Effector memory CD8-positive, alpha-beta T cell (primary cell): ENCODE results near the gene ADPRM.
A peak's percentile ranks its signal among the peaks of the same experiment; 100 is the strongest.

Experiments used
- ATAC-seq: fragments of 150-1000 bp; cut with Tn5 transposase; replicated peaks from 2 replicates; pipeline ENCODE4 v1.10.0; 2021; ENCODE audit warnings: mild to moderate bottlenecking, moderate library complexity
- DNase-seq, 3 experiments: peaks; one replicate each; pipeline ENCODE4 v3.0.0; 2021
- H3K27ac Mint-ChIP-seq, 2 donors: one replicate each; pipeline ENCODE4 v1.8.0; 2022; ENCODE audit warnings: mild to moderate bottlenecking in 2 of 2, mixed read lengths in 2 of 2, moderate library complexity in 2 of 2
- H3K27me3 Mint-ChIP-seq, 2 donors: one replicate each; pipeline ENCODE4 v1.8.0; 2022; ENCODE audit warnings: mixed read lengths in 2 of 2
- H3K36me3 Mint-ChIP-seq: one replicate; pipeline ENCODE4 v1.8.0; 2022; ENCODE audit warnings: mild to moderate bottlenecking, moderate library complexity, mixed read lengths; ENCODE audit not compliant: insufficient read depth
- H3K4me1 Mint-ChIP-seq, 2 donors: one replicate each; pipeline ENCODE4 v1.8.0; 2022; ENCODE audit warnings: low read depth in 2 of 2, mixed read lengths in 2 of 2
- H3K4me3 Mint-ChIP-seq, 2 donors: one replicate each; pipeline ENCODE4 v1.8.0; 2022; ENCODE audit warnings: mild to moderate bottlenecking in 2 of 2, mixed read lengths in 2 of 2, moderate library complexity in 2 of 2
- H3K9me3 Mint-ChIP-seq, 2 donors: one replicate each; pipeline ENCODE4 v1.8.0; 2022; ENCODE audit warnings: mixed read lengths in 2 of 2
- total RNA-seq, 9 experiments: gene quantifications; one replicate each; lab custom pipeline; 2026; lab: John Stamatoyannopoulos, UW

ADPRM gene, protein sequence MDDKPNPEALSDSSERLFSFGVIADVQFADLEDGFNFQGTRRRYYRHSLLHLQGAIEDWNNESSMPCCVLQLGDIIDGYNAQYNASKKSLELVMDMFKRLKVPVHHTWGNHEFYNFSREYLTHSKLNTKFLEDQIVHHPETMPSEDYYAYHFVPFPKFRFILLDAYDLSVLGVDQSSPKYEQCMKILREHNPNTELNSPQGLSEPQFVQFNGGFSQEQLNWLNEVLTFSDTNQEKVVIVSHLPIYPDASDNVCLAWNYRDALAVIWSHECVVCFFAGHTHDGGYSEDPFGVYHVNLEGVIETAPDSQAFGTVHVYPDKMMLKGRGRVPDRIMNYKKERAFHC
- total RNA-seq = 6.7 to 25.4 (median 8.5) reads per million in 9 experiments

DNA sequence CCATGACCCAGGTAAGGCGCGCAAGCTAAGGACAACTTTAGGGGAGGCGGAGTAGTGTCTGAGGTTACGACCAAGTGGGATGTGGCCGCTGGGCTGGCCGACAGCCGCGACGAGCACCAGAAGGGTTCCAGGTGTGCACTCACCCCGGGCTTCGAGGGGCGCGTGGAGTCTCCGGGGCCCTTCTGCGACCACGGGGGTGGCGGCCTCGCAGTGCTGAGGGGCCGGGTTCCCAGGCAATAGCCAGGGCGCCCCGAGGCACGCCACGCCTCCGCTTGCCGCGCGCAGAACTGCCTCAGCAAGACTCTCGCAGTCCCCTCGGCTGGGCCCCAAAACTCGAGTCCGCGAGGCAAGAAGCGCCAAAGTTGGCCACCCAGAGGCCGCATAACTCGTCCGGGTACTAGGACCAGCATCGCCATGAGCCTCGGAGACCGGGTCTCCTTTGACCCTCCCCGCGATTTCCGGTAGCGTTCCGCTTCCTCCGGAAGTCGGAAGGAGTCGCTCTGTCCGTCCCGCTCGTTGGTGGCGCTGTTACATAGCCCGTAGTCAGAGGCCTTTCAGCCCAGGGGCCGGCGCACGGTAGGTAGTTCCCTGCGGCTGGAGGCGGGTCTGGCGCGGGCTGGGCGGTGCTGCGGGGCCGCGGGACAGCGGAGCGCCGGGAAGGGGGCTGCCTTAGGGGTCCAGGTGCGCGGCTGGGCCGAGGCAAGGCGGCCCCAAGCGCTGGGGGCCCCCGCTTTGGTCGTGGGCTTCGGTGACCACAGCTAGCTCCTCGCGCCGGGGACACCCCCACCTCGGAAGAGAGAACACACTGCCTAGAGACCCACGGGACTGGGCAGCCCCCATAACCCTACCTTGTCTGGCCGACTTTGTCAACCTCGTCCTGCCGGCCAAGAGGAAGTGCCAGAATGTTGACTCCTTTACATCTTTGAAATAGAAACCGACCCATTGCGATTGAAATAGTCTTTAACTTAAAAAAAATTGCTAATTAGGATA lies at the start of gene ADPRM, which contains the start of gene SCO1:
Gene ADPRM, plus strand, starts transcription at position 503 of the 990 bp plus-strand sequence. CDS start 7,333 bp downstream, outside the sequence.
Gene SCO1, minus strand, starts transcription at position 442 of the 990 bp plus-strand sequence. Its CDS starts 26 bp downstream, at position 416.
- H3K9me3 Mint-ChIP-seq = no peaks in the 10 kb centered on the region
- H3K4me3 Mint-ChIP-seq = peak within 1 kb of the TSS; percentile 91 to 98
- peak; percentile 83 to 87 (median 85) for DNase-seq
- peak within 1 kb of the TSS; percentile 93 to 98 for H3K27ac Mint-ChIP-seq
- peaks cover 13% of the 10 kb centered on the region for H3K36me3 Mint-ChIP-seq
- no peaks in the 10 kb centered on the region for H3K27me3 Mint-ChIP-seq
- ATAC-seq = peak; percentile 95
- H3K4me1 Mint-ChIP-seq = peaks cover 19 to 58% of the 10 kb centered on the region in 2 donors

DNA sequence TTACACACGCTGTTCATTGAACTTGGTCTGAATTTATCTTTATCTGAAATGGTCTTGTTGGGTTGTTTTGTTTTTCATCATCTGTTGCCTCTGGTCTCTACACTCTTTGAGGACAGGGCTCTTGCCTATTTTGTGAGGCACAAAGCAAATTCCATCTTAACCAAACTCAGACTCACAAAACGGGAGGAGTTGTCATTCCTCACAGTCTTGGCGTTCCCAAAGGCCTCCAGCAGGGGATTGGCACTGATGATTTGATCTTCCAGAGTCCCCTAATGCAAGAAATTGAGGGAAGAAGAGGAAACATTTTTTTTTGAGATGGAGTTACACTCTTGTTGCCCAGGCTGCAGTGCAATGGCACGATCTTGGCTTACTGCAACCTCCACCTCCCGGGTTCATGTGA lies 49.0 kb upstream of the ADPRM start:
- H3K4me3 Mint-ChIP-seq = no peak overlapping the region
- H3K36me3 Mint-ChIP-seq = peaks cover 3% of the 10 kb centered on the region
- peaks cover 0 to 2% of the 10 kb centered on the region in 2 donors for H3K4me1 Mint-ChIP-seq
- DNase-seq (no peak), ATAC-seq (no peak)
- no peaks in the 10 kb centered on the region for H3K9me3 Mint-ChIP-seq
- H3K27ac Mint-ChIP-seq = no peak overlapping the region
- H3K27me3 Mint-ChIP-seq = peaks cover 3 to 8% of the 10 kb centered on the region in 2 donors

DNA sequence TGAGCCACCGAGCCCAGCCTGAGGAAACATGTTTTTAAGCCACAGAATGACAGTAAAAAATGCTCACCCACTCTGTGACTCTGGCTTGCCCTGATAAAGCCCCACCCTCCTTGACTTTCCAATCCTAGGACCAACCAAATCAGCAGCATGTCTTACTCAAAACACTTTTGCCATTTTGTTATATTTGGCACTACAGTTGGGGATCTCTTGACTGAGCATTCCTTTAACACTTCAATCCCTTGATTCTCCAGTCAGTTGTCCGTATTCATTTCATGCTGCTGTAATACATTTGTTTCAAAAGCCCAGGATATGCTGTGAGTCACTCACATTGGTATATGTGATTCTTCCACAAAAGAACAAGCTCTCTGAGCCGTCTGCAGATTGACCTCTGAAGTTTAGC lies 48.4 kb upstream of the ADPRM start:
- peaks cover 3% of the 10 kb centered on the region for H3K36me3 Mint-ChIP-seq
- no peak overlapping the region for H3K27ac Mint-ChIP-seq
- peaks cover 0 to 2% of the 10 kb centered on the region in 2 donors for H3K4me1 Mint-ChIP-seq
- peaks cover 8 to 14% of the 10 kb centered on the region in 2 donors for H3K27me3 Mint-ChIP-seq
- ATAC-seq = no peak
- H3K4me3 Mint-ChIP-seq = no peak overlapping the region
- no peak for DNase-seq
- no peaks in the 10 kb centered on the region for H3K9me3 Mint-ChIP-seq

DNA sequence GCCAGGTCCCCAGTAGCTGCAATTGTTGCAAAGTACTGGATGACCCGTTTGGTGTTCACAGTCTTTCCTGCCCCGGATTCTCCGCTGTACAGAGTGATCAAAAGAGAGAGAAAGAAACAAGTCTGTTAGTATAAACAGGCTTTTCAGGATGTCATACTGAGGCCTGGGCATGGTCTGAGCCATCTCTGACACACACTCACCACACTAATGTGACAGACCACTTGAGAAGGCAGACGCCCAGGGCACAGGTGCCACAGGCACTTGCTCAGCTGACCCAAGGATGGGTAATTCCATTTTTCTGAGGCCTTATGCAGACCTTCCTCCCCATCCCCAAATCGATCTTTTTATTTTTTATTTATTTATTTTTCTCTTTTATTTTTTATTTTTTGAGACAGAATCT lies 47.8 kb upstream of the ADPRM start:
- Mint-ChIP-seq H3K4me3 (no peak overlapping the region), H3K27me3 (peaks cover 8 to 18% of the 10 kb centered on the region in 2 donors), H3K27ac (no peak overlapping the region), H3K9me3 (no peaks in the 10 kb centered on the region), H3K36me3 (peaks cover 3% of the 10 kb centered on the region), H3K4me1 (peaks cover 0 to 2% of the 10 kb centered on the region in 2 donors)
- ATAC-seq (no peak), DNase-seq (no peak)

DNA sequence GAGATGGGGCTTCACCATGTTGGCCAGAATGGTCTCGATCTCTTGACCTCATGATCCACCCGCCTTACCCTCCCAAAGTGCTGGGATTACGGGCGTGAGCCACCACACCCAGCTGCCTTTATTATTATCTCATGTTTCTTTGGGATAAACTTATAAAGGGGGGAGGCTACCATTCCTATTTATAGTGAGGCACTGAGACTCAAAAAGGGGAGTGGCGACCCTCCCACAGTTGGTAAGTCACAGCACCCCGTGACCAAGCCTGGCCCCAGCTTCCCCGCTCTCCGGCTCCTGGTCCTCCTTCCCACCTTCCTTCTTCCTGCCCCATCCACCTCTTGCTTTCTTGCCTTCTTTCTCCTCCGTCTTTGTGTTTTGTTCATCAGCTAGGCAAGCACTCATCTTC lies 45.5 kb upstream of the ADPRM start:
- ATAC-seq (no peak), DNase-seq (no peak)
- H3K4me3 Mint-ChIP-seq = no peak overlapping the region
- H3K9me3 Mint-ChIP-seq = no peaks in the 10 kb centered on the region
- H3K4me1 Mint-ChIP-seq = no peaks in the 10 kb centered on the region
- H3K36me3 Mint-ChIP-seq = no peaks in the 10 kb centered on the region
- H3K27me3 Mint-ChIP-seq = peaks cover 8 to 18% of the 10 kb centered on the region in 2 donors
- peak overlapping the region in 1 of 2 donors; percentile 9 for H3K27ac Mint-ChIP-seq

DNA sequence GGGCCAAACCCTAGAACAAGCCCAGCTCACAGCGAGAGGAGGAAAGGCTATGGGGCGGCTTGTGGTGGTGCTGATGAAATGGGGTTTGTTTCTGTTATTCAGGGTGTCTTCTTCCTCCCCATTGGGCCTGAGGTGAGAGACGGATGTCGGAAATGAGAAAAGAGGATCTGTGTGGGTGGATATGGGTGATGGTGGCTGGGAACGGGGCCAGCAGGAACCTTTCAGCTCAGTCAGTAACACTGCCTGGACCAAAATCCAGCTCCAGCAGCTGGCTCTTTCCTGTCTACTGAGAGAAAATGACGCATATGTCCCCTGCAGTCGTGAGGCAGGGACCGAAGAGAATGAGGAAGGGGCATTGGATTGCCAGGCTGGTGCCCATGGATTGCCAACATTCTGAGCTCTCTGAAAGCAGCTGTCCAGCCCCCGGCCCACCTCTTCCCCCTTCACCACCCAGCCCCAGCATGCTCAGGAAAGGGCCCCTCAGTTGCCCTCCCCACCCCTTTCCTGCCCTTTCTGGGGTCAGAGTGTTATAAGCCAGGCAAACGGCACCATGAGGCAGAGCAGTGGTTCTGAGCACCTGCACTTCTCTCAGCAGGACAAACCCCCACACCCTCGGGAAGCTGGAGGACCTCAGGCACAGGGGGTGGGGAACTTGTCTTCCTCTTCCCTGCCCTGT lies 44.3 kb upstream of the ADPRM start:
- ATAC-seq (no peak), DNase-seq (no peak)
- Mint-ChIP-seq H3K27ac (no peak overlapping the region), H3K4me1 (no peaks in the 10 kb centered on the region), H3K36me3 (no peaks in the 10 kb centered on the region), H3K4me3 (no peak overlapping the region), H3K9me3 (no peaks in the 10 kb centered on the region), H3K27me3 (peaks cover 8 to 18% of the 10 kb centered on the region in 2 donors)

DNA sequence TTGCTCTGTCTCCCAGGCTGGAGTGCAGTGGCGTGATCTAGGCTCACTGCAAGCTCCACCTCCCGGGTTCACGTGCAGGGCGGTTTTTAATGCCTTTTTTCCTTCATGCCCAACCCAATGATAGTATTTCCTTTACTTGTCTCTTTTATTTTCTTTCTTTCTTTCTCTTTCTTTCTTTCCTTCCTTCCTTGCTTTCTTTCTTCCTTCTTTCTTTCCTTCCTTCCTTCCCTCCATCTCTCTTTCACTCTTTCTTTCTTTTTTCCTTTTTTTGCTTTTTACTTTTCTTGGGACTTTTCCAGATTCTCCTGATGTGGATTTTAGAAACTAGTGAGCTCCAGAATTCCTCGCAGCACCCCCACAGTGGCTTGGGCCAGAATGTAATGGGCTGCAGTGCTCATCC lies 43.4 kb upstream of the ADPRM start:
- Mint-ChIP-seq H3K4me3 (no peak overlapping the region), H3K36me3 (no peaks in the 10 kb centered on the region), H3K27me3 (peaks cover 8 to 18% of the 10 kb centered on the region in 2 donors), H3K4me1 (no peaks in the 10 kb centered on the region), H3K9me3 (no peaks in the 10 kb centered on the region), H3K27ac (no peak overlapping the region)
- ATAC-seq (no peak), DNase-seq (no peak)

DNA sequence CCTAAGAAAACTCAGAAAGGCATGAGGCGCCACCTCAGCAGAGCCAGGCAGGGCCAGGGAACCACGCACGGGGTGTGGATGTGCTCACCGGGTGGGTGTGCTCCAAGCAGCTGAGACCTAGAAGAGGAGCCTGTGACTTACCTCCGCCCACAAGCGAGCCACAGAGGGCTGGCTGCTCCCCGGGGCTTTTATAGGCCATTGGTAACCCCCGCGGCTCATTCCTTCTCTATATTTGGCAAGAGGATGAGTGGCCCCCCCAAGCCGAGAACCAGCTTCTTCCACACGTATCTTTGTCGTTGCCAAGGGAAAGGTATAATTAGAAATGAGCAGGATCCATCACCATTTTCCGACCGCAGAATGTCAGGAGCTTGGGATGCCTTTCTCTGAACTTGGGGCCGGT lies 40.2 kb upstream of the ADPRM start, which contains the start of gene MYH3:
Gene MYH3, minus strand, starts transcription at position 162 of the 400 bp plus-strand sequence. CDS start 2,245 bp downstream, outside the sequence.
- H3K4me3 Mint-ChIP-seq = no peak within 1 kb of the TSS
- no peak for DNase-seq

DNA sequence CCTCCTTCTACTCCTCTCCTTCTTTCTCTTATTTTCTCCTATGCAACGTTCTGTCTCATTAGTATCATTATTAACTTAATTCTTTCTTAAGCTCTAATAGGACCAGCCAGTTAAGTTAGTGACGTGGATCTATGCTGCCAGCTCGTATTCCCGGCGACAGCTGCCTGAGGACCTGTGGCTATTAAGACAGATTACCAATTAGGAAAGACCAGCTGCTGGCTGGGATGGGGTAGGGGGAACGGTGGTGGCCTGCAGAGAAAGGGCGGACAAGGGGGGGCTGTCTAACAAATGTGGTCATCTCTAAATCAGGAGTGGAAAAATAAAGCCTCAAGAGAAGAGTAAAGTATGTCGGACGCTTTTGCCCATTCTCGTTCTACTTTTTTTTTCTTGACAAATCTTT lies 39.5 kb upstream of the ADPRM start:
- no peaks in the 10 kb centered on the region for H3K36me3 Mint-ChIP-seq
- DNase-seq (no peak), ATAC-seq (no peak)
- no peak overlapping the region for H3K27ac Mint-ChIP-seq
- H3K4me1 Mint-ChIP-seq = no peaks in the 10 kb centered on the region
- H3K9me3 Mint-ChIP-seq = no peaks in the 10 kb centered on the region
- no peak overlapping the region for H3K4me3 Mint-ChIP-seq
- peaks cover 8 to 15% of the 10 kb centered on the region in 2 donors for H3K27me3 Mint-ChIP-seq

More for the DNA sequence above, 40.2 kb upstream of the ADPRM start, which contains the start of gene MYH3:
- no peaks in the 10 kb centered on the region for H3K36me3 Mint-ChIP-seq
- H3K4me1 Mint-ChIP-seq = no peaks in the 10 kb centered on the region
- no peak for ATAC-seq
- no peaks in the 10 kb centered on the region for H3K9me3 Mint-ChIP-seq
- H3K27ac Mint-ChIP-seq = no peak within 1 kb of the TSS
- H3K27me3 Mint-ChIP-seq = peaks cover 8 to 18% of the 10 kb centered on the region in 2 donors

DNA sequence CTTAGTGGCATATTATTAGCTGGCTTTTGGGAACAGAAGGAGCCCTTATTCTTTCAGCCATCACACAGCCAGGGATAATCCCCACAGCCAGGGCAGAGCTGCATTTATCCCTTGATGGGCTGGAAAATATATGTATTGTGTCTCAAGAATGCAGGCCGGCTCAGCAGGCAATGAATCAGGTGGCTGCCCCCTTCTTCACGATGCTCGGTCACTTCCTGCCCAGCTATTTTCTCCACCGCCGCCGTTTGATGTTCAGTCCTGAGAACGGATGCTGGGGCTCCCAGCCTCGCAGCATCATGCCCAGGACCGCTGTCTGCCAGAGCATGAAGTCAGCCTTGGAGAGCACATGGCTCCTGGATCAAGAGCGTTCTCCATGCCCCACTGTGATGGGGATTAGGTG lies 36.0 kb upstream of the ADPRM start:
- ATAC-seq (no peak), DNase-seq (no peak)
- Mint-ChIP-seq H3K4me3 (no peak overlapping the region), H3K4me1 (no peaks in the 10 kb centered on the region), H3K27ac (no peak overlapping the region), H3K27me3 (no peaks in the 10 kb centered on the region), H3K36me3 (peaks cover 2% of the 10 kb centered on the region), H3K9me3 (no peaks in the 10 kb centered on the region)

DNA sequence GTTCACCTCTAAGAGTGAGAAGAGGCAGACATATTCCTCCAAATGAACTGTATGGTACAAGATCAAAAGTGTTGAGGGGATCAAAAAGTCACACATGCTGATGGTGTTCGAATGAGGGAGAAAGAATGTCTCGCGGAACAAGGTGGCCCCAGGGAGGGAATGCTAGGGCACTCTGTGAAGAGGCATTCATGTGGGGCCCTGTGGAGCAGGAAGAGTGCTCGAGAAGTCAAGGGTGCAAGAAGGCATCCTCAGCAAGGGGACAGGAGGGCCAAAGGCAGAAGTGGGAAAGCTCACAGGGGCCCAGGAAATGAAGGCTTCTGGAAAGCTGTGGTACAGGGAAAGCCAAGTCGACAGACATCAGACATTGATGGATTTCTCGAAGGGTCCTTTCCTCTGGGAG lies 34.2 kb upstream of the ADPRM start:
- DNase-seq (no peak), ATAC-seq (no peak)
- Mint-ChIP-seq H3K4me3 (no peak overlapping the region), H3K27ac (no peak overlapping the region), H3K36me3 (peaks cover 5% of the 10 kb centered on the region), H3K4me1 (no peaks in the 10 kb centered on the region), H3K9me3 (no peaks in the 10 kb centered on the region), H3K27me3 (no peaks in the 10 kb centered on the region)

DNA sequence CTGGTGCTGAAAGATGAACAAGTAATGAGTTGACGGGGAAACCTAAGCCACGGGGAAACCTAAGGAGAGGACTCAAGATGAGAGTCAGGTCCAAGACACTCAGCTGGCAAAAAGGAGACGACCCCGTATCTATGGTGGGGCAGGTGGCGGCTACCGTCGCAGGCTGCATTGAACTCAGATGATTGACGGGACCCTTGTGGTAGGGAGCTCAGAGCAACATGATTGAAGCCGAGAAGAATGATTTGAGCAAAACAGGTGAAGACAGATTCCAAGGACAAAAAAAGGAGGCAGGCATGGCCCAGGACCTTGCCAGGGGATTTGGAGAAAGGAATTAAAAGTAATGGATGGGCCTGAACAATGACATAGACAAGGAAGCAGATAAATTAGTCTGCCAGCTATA lies 32.8 kb upstream of the ADPRM start:
- Mint-ChIP-seq H3K4me3 (no peak overlapping the region), H3K9me3 (no peaks in the 10 kb centered on the region), H3K4me1 (no peaks in the 10 kb centered on the region), H3K36me3 (peaks cover 5% of the 10 kb centered on the region), H3K27me3 (no peaks in the 10 kb centered on the region), H3K27ac (no peak overlapping the region)
- DNase-seq (no peak), ATAC-seq (no peak)

DNA sequence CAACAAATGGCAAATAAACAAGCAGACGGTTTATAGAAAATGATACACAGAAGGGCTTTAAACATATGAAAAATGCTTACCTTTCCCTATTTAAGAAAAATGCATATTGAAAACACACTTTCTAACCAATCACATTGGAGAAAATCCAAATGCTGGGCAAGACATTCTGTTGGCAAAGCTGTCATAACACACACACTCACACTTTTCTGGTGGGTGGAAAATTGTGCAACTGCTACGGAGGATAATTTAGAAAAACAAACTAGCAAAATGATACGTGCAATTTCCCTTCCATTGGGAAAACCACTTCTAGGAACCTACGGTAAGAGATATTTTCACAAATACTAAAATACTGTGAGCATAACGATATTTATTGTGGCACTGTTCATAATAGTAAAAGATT lies 30.5 kb upstream of the ADPRM start:
- peaks cover 5% of the 10 kb centered on the region for H3K36me3 Mint-ChIP-seq
- no peak for ATAC-seq

More for the DNA sequence above, 30.5 kb upstream of the ADPRM start:
- H3K4me3 Mint-ChIP-seq = no peak overlapping the region
- no peak overlapping the region for H3K27ac Mint-ChIP-seq
- no peaks in the 10 kb centered on the region for H3K27me3 Mint-ChIP-seq
- DNase-seq = no peak
- H3K4me1 Mint-ChIP-seq = no peaks in the 10 kb centered on the region
- no peaks in the 10 kb centered on the region for H3K9me3 Mint-ChIP-seq
